OCI-LY7 (cell line): ENCODE data around the gene MAML1. TPM values are rescaled to one million over a fixed set of nuclear protein-coding genes. Genes with fewer than 3 reads are reported as not detected.

Experiments used
- BruUV-seq: library from RNA; stranded (reverse); fragments of 400-500 nt; replicated peaks from 2 replicates; lab custom pipeline; 2021; lab: Mats Ljungman, UMichigan
- CTCF ChIA-PET: fragments of 300-600 bp; sonication (Branson Sonifier 250); formaldehyde crosslinking; loops from one replicate; lab custom pipeline; 2022; ENCODE audit warnings: antibody characterized with exemption; ENCODE audit not compliant: unreplicated experiment; lab: Charles Lee
- POLR2A ChIA-PET: fragments of 300-600 bp; sonication (Branson Sonifier 250); formaldehyde crosslinking; loops from one replicate; lab custom pipeline; 2022; ENCODE audit warnings: antibody characterized with exemption; lab: Charles Lee
- DNase-seq: peaks from one replicate; pipeline ENCODE4 v3.0.0-alpha.2; 2015; ENCODE audit warnings: low spot score
- H2AFZ ChIP-seq: fragments of 200-600 bp; sonication (generic), shearing (Covaris generic); 2 replicates; pipeline ENCODE4 v1.6.1; 2014; ENCODE audit warnings: mild to moderate bottlenecking, antibody characterized with exemption, low read length, moderate library complexity
- H3K27ac ChIP-seq: fragments of 200-600 bp; sonication (generic); 2 replicates; pipeline ENCODE4 v1.5.1; 2014; ENCODE audit warnings: mixed run types, low read depth, mild to moderate bottlenecking, moderate library complexity, low read length, inconsistent platforms; ENCODE audit not compliant: poor library complexity, severe bottlenecking
- H3K36me3 ChIP-seq: fragments of 200-600 bp; sonication (generic); 2 replicates; pipeline ENCODE4 v1.6.1; 2014; ENCODE audit warnings: mild to moderate bottlenecking, antibody characterized with exemption, low read length, moderate library complexity, mixed read lengths; ENCODE audit not compliant: insufficient read depth
- H3K4me1 ChIP-seq: fragments of 200-600 bp; sonication (generic); 2 replicates; pipeline ENCODE4 v1.5.1; 2014; ENCODE audit warnings: mild to moderate bottlenecking, low read length; ENCODE audit not compliant: insufficient read depth, poor library complexity, severe bottlenecking
- H3K4me2 ChIP-seq: fragments of 200-600 bp; sonication (generic); 2 replicates; pipeline ENCODE4 v1.6.1; 2014; ENCODE audit warnings: mild to moderate bottlenecking, low read length
- H3K4me3 ChIP-seq: fragments of 200-600 bp; sonication (generic); 2 replicates; pipeline ENCODE4 v1.5.1; 2014; ENCODE audit warnings: mild to moderate bottlenecking, low read depth, low read length; ENCODE audit not compliant: poor library complexity, severe bottlenecking
- H3K79me2 ChIP-seq: fragments of 200-600 bp; sonication (generic); 2 replicates; pipeline ENCODE4 v1.6.1; 2016; ENCODE audit warnings: low read depth, mild to moderate bottlenecking, low read length, moderate library complexity, mixed read lengths; ENCODE audit not compliant: insufficient read depth
- H3K9me2 ChIP-seq: fragments of 200-600 bp; sonication (generic); 2 replicates; pipeline ENCODE4 v1.6.1; 2016; ENCODE audit warnings: mild to moderate bottlenecking, low read length, mixed read lengths; ENCODE audit not compliant: insufficient read depth
- H3K9me3 ChIP-seq: fragments of 200-600 bp; sonication (generic); 2 replicates; pipeline ENCODE4 v1.6.1; 2014; ENCODE audit warnings: mild to moderate bottlenecking, mixed run types, low read length, mixed read lengths
- H4K20me1 ChIP-seq: fragments of 200-600 bp; sonication (generic); 2 replicates; pipeline ENCODE4 v1.6.1; 2014; ENCODE audit warnings: mild to moderate bottlenecking, antibody characterized with exemption, low read length, moderate library complexity, mixed read lengths; ENCODE audit not compliant: insufficient read depth
- EZH2phosphoT487 ChIP-seq: fragments of 200-600 bp; sonication (generic); IDR thresholded peaks from 2 replicates; pipeline ENCODE4 v1.6.1; 2018; ENCODE audit warnings: low read depth, borderline replicate concordance, mild to moderate bottlenecking, mixed run types, antibody characterized with exemption, low read length, moderate library complexity, mixed read lengths
- intact Hi-C: fragments of 100-400 bp; cut with micrococcal nuclease; formaldehyde crosslinking; loops from one replicate; pipeline ENCODE4 v1.10.0; 2022; ENCODE audit not compliant: unreplicated experiment
- total RNA-seq, 2 experiments: library from RNA; depleted of rRNA in 1 of 2; stranded (reverse); fragments of >200 nt in 1 of 2; shearing (Covaris generic) in 1 of 2; gene quantifications; 2 replicates each; pipeline ENCODE4 v1.2.3, GENCODE V29; 2014 to 2022
- TF ChIP-seq, protein P1 (sequence below): fragments of 200-600 bp; sonication (generic); conservative IDR thresholded peaks from 2 replicates; pipeline ENCODE4 v1.5.1; 2014; ENCODE audit warnings: mild to moderate bottlenecking, antibody characterized with exemption, low read length, moderate library complexity, mixed read lengths

Gene MAML1
- total RNA-seq, 2 experiments from 2014 or later = 17.0 to 27.4 TPM

GRCh38 chr5:179746872-179747271 is 14.2 kb downstream of the MAML1 start:
- POLR2A ChIA-PET = no interaction called here
- no peak overlapping the region for H3K27ac ChIP-seq
- no TSS peak for BruUV-seq
- H3K36me3 ChIP-seq = peaks cover 74% of the 10 kb centered on the region
- H3K9me2 ChIP-seq = no peaks in the 10 kb centered on the region
- TF ChIP-seq EZH2phosphoT487 = no peak
- TF ChIP-seq, protein P1, sequence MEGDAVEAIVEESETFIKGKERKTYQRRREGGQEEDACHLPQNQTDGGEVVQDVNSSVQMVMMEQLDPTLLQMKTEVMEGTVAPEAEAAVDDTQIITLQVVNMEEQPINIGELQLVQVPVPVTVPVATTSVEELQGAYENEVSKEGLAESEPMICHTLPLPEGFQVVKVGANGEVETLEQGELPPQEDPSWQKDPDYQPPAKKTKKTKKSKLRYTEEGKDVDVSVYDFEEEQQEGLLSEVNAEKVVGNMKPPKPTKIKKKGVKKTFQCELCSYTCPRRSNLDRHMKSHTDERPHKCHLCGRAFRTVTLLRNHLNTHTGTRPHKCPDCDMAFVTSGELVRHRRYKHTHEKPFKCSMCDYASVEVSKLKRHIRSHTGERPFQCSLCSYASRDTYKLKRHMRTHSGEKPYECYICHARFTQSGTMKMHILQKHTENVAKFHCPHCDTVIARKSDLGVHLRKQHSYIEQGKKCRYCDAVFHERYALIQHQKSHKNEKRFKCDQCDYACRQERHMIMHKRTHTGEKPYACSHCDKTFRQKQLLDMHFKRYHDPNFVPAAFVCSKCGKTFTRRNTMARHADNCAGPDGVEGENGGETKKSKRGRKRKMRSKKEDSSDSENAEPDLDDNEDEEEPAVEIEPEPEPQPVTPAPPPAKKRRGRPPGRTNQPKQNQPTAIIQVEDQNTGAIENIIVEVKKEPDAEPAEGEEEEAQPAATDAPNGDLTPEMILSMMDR = no peak
- CTCF ChIA-PET = no interaction called here
- no peak for DNase-seq
- H2AFZ ChIP-seq = no peak overlapping the region
- no peaks in the 10 kb centered on the region for H3K9me3 ChIP-seq
- no peak overlapping the region for H3K4me3 ChIP-seq
- no peaks in the 10 kb centered on the region for H3K4me1 ChIP-seq
- H4K20me1 ChIP-seq = no peaks in the 10 kb centered on the region
- peaks cover 78% of the 10 kb centered on the region for H3K79me2 ChIP-seq
- H3K4me2 ChIP-seq = no peak overlapping the region
- intact Hi-C loops = no loop called here

GRCh38 chr5:179747811-179748210 is 15.2 kb downstream of the MAML1 start:
- H3K4me2 ChIP-seq = no peak overlapping the region
- intact Hi-C loops = no loop called here
- no peak overlapping the region for H2AFZ ChIP-seq
- no peak overlapping the region for H3K27ac ChIP-seq
- H3K9me2 ChIP-seq = no peaks in the 10 kb centered on the region
- POLR2A ChIA-PET = no interaction called here
- no TSS peak for BruUV-seq
- H4K20me1 ChIP-seq = no peaks in the 10 kb centered on the region
- H3K4me3 ChIP-seq = no peak overlapping the region
- H3K79me2 ChIP-seq = peaks cover 80% of the 10 kb centered on the region
- H3K36me3 ChIP-seq = peaks cover 71% of the 10 kb centered on the region
- DNase-seq = no peak
- CTCF ChIA-PET = no interaction called here
- no peaks in the 10 kb centered on the region for H3K9me3 ChIP-seq
- TF ChIP-seq, protein P1 = no peak
- no peak for TF ChIP-seq EZH2phosphoT487
- H3K4me1 ChIP-seq = no peaks in the 10 kb centered on the region

DNA sequence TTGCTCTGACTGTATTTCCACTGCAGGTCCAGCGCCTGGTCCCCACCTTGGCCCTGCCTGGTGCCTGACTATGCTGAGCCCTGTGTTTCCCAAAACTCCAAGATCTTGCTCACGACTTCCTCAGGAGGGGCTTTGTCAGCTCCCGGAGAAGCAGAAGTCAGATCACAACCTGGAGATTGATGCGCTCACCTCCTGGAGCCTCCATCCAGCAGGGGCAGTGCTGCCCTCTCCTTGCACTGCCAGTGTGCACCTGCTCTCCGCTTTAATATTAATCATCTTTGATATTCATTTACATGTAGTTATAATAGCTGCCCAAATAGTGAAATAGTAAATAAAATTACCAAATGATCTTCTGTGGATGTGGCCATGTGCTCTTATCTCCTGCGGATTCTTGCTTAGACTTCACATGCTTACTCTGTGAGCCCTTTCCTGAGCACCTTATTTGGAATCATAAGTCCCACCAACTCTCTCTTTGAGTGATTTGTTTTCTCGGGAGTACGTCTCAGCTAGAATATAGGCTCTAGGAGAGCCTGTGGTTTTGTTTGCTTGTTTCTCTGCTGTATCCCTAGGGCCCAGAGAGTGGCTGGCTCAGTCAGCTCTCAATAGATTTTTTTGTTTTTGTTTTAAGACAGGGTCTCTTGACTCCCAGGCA is 17.4 kb downstream of the MAML1 start:
- Histone ChIP-seq H3K4me1 (no peaks in the 10 kb centered on the region), H3K9me3 (no peaks in the 10 kb centered on the region), H3K4me3 (no peak overlapping the region), H3K79me2 (peaks cover 83% of the 10 kb centered on the region), H3K36me3 (peaks cover 56% of the 10 kb centered on the region), H2AFZ (no peak overlapping the region), H3K9me2 (no peaks in the 10 kb centered on the region), H3K27ac (no peak overlapping the region), H4K20me1 (no peaks in the 10 kb centered on the region), H3K4me2 (no peak overlapping the region)
- TF ChIP-seq EZH2phosphoT487 = no peak
- TF ChIP-seq, protein P1 = no peak
- intact Hi-C loops = no loop called here
- no peak for DNase-seq
- CTCF ChIA-PET = no interaction called here
- no TSS peak for BruUV-seq
- POLR2A ChIA-PET = no interaction called here
